Activated T-cell treated with anti-CD3 and anti-CD28 coated beads, Interleukin-2, amount 50 U/mL, for 72 hours (primary cell): Measurements from ENCODE around the gene HVCN1. TPM values are rescaled to one million over a fixed set of nuclear protein-coding genes. Genes with fewer than 3 reads are reported as not detected.
"Not testable (repeated sequence)": the region's sequence is repeated elsewhere in the genome, so short reads cannot be mapped to it uniquely, and the experiment has no call there.

Source experiments
- ATAC-seq, 2 donors: fragments of 150-1000 bp; cut with Tn5 transposase; replicated peaks in 1 of 2; 2 replicates each; pipeline ENCODE4 v1.10.0; 2021; ENCODE audit warnings: moderate library complexity in 2 of 2, mild to moderate bottlenecking in 1 of 2
- DNase-seq, 2 donors: peaks; one replicate each; pipeline ENCODE4 v3.0.0; 2021 to 2022; ENCODE audit warnings: mixed read lengths in 1 of 2
- H3K27ac Mint-ChIP-seq: one replicate; pipeline ENCODE4 v1.8.0; 2022; ENCODE audit warnings: mild to moderate bottlenecking, moderate library complexity, mixed read lengths
- H3K27me3 Mint-ChIP-seq: one replicate; pipeline ENCODE4 v1.8.0; 2022; ENCODE audit warnings: low read depth, mixed read lengths
- H3K36me3 Mint-ChIP-seq, 2 donors: one replicate each; pipeline ENCODE4 v1.8.0; 2022; ENCODE audit warnings: mixed read lengths in 2 of 2, mild to moderate bottlenecking in 1 of 2; ENCODE audit not compliant: insufficient read depth in 2 of 2
- H3K4me1 Mint-ChIP-seq: one replicate; pipeline ENCODE4 v1.8.0; 2022; ENCODE audit warnings: low read depth, mixed read lengths
- H3K4me3 Mint-ChIP-seq, 2 donors: one replicate each; pipeline ENCODE4 v1.8.0; 2022; ENCODE audit warnings: mild to moderate bottlenecking in 2 of 2, mixed read lengths in 2 of 2, moderate library complexity in 2 of 2
- H3K9me3 Mint-ChIP-seq, 2 donors: one replicate each; pipeline ENCODE4 v1.8.0; 2022; ENCODE audit warnings: mixed read lengths in 2 of 2
- total RNA-seq, 2 donors: library from RNA; stranded (reverse); gene quantifications; one replicate each; pipeline ENCODE4 v1.2.3, GENCODE V29; 2022

HVCN1 gene
- total RNA-seq, 2 donors from 2014 or later, result 10.5 to 12.8 TPM

- DNase-seq (no peak), ATAC-seq (no peak)
- no peak overlapping the region for H3K4me3 Mint-ChIP-seq
- peaks cover 3% of the 10 kb centered on the region in 2 donors for H3K9me3 Mint-ChIP-seq
- H3K36me3 Mint-ChIP-seq, result peaks cover 3 to 13% of the 10 kb centered on the region in 2 donors
- no peaks in the 10 kb centered on the region for H3K27me3 Mint-ChIP-seq
- H3K27ac Mint-ChIP-seq, result no peak overlapping the region
- H3K4me1 Mint-ChIP-seq, result peaks cover 41% of the 10 kb centered on the region
Measured at GRCh38 chr12:110676171-110676570, 12.7 kb downstream of the HVCN1 start.

GRCh38 chr12:110670161-110670701, 18.7 kb downstream of the HVCN1 start:
- peak; percentile 65 to 67 for ATAC-seq
- peak; percentile 41 to 52 for DNase-seq
- Mint-ChIP-seq H3K27ac (peak overlapping the region; percentile 85), H3K36me3 (peaks cover 6 to 20% of the 10 kb centered on the region in 2 donors), H3K27me3 (no peaks in the 10 kb centered on the region), H3K9me3 (peaks cover 3 to 6% of the 10 kb centered on the region in 2 donors), H3K4me1 (peaks cover 50% of the 10 kb centered on the region), H3K4me3 (peak overlapping the region; percentile 62 to 63)

- Mint-ChIP-seq H3K9me3 (peaks cover 6 to 9% of the 10 kb centered on the region in 2 donors), H3K27ac (no peak overlapping the region), H3K4me3 (peak overlapping the region in 1 of 2 donors; percentile 62), H3K27me3 (no peaks in the 10 kb centered on the region), H3K36me3 (peaks cover 10 to 26% of the 10 kb centered on the region in 2 donors), H3K4me1 (peaks cover 44% of the 10 kb centered on the region)
- peak; percentile 18 to 26 for ATAC-seq
- peak in 1 of 2 donors; percentile 6 for DNase-seq
Measured at GRCh38 chr12:110669193-110669502, 19.8 kb downstream of the HVCN1 start.

- peak overlapping the region in 1 of 2 donors; percentile 62 for H3K4me3 Mint-ChIP-seq
- DNase-seq (no peak), ATAC-seq (no peak)
- H3K36me3 Mint-ChIP-seq, result peaks cover 12 to 27% of the 10 kb centered on the region in 2 donors
- H3K4me1 Mint-ChIP-seq, result peaks cover 39% of the 10 kb centered on the region
- peaks cover 7 to 10% of the 10 kb centered on the region in 2 donors for H3K9me3 Mint-ChIP-seq
- H3K27ac Mint-ChIP-seq, result no peak overlapping the region
- H3K27me3 Mint-ChIP-seq, result no peaks in the 10 kb centered on the region
Measured at GRCh38 chr12:110668480-110669192, 20.3 kb downstream of the HVCN1 start.

DNA sequence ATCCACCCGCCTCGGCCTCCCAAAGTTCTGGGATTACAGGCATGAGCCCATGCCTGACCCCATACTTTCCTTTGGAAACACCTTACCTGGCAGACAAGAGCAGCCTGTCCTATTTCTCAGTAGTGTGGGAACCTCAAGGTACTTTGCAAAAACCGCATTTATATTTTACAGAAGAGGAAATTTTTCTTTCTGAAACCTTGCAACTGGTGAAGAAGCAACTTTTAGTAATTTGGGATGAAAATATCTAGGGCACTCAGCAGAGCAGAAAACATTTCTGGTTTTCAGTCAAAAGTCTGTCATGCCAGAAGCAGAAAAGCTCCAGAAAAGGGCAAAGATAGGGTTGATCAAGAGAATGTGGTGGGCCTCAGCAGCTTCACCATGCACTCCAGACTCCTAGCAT, 21.2 kb downstream of the HVCN1 start:
- Mint-ChIP-seq H3K27ac (no peak overlapping the region), H3K9me3 (peaks cover 7 to 10% of the 10 kb centered on the region in 2 donors), H3K27me3 (no peaks in the 10 kb centered on the region), H3K4me1 (peaks cover 37% of the 10 kb centered on the region), H3K36me3 (peaks cover 12 to 22% of the 10 kb centered on the region in 2 donors), H3K4me3 (no peak overlapping the region)
- DNase-seq, result no peak
- ATAC-seq, result no peak

DNA sequence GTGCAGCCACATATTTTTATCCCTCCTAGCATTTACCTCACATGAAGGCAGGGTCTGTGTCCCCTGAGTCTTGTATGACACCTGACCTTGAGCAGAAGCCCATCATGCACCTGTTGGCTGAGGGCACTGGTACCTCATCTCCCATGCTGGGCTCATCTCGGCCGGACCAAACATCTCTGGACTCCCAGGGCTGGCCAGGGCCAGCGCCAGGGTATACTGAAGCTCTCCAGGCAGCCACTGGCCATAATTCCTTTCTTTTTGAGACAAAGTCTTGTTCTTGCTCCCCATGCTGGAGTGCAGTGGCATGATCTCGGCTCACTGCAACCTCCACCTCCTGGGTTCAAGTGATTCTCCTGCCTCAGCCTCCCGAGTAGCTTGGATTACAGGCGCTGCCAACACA, 22.0 kb downstream of the HVCN1 start:
- ATAC-seq, result no peak
- no peak overlapping the region for H3K4me3 Mint-ChIP-seq
- H3K9me3 Mint-ChIP-seq, result peaks cover 7 to 10% of the 10 kb centered on the region in 2 donors
- no peak for DNase-seq
- H3K36me3 Mint-ChIP-seq, result peaks cover 12 to 22% of the 10 kb centered on the region in 2 donors
- H3K27me3 Mint-ChIP-seq, result no peaks in the 10 kb centered on the region
- no peak overlapping the region for H3K27ac Mint-ChIP-seq
- H3K4me1 Mint-ChIP-seq, result peaks cover 38% of the 10 kb centered on the region

DNA sequence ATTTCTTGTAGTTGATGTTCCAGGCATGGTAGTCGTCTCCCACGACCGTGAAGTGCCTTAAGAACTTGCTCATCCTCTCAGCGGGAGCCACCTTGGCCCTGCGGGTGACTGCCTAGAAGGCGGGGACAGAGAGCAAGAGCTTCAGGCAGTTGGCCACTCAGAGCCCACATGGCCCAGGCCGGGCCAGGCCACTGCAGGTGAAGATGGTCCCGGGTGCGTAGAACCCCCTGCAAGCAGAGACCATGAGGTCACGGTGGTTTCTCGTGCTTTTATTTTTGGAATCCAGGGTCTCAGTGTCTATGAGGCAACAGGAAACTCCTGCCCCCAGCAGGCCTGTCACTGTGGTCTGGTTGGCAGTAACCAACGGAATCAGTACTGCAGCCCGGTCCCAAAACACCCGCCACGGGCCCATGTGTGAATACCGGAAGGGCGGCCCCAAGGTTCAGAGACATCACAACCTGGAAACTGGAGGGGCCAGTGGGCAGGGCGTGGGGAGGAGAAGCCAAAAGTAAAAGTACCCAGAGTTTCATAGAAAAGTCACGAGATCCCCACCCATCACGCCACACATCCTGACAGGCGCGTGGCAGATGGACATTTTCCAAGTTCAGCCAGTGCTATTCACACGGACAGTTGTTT, 27.5 kb downstream of the HVCN1 start:
- Mint-ChIP-seq H3K4me3 (peak overlapping the region; percentile 80 to 84), H3K4me1 (peaks cover 38% of the 10 kb centered on the region), H3K27ac (peak overlapping the region; percentile 84), H3K27me3 (no peaks in the 10 kb centered on the region), H3K36me3 (peaks cover 12 to 19% of the 10 kb centered on the region in 2 donors), H3K9me3 (peaks cover 7% of the 10 kb centered on the region in 2 donors)
- ATAC-seq, result peak; percentile 92
- DNase-seq, result peak; percentile 66 to 68

DNA sequence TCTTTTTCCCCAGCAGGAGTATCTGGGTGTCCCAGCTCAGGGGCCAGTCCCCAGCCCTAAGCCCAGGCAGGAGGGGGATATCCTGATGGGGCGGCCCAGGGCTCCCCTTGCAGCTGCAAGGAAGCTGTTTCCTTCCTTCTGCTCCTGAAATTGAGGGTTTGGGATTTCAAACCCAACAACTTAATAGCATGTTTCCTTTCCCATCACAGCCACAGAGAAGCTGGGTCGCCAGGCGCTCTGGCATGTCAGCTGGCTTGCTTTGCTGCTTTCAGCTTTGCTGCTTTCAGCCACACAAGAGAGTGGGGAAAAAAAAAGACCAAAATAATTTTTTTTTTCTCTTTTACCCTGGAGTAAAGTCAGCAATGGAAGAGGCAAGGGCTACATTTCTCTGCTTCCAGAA, 30.0 kb downstream of the HVCN1 start:
- H3K27me3 Mint-ChIP-seq, result no peaks in the 10 kb centered on the region
- peaks cover 2 to 3% of the 10 kb centered on the region in 2 donors for H3K36me3 Mint-ChIP-seq
- peaks cover 43% of the 10 kb centered on the region for H3K4me1 Mint-ChIP-seq
- H3K4me3 Mint-ChIP-seq, result peak overlapping the region in 1 of 2 donors; percentile 3
- H3K27ac Mint-ChIP-seq, result no peak overlapping the region
- no peak for DNase-seq
- H3K9me3 Mint-ChIP-seq, result no peaks in the 10 kb centered on the region
- ATAC-seq, result no peak

- Mint-ChIP-seq H3K27ac (no peak overlapping the region), H3K4me1 (peaks cover 43% of the 10 kb centered on the region), H3K27me3 (no peaks in the 10 kb centered on the region), H3K36me3 (peaks cover 3 to 6% of the 10 kb centered on the region in 2 donors), H3K9me3 (no peaks in the 10 kb centered on the region), H3K4me3 (no peak overlapping the region)
- no peak for DNase-seq
- no peak for ATAC-seq
Measured at GRCh38 chr12:110658242-110658641, 30.7 kb downstream of the HVCN1 start.

GRCh38 chr12:110657747-110658146, 31.2 kb downstream of the HVCN1 start:
- no peak for DNase-seq
- Mint-ChIP-seq H3K4me3 (no peak overlapping the region), H3K27me3 (no peaks in the 10 kb centered on the region), H3K27ac (no peak overlapping the region), H3K4me1 (peaks cover 41% of the 10 kb centered on the region), H3K36me3 (peaks cover 3 to 6% of the 10 kb centered on the region in 2 donors), H3K9me3 (no peaks in the 10 kb centered on the region)
- no peak for ATAC-seq

DNA sequence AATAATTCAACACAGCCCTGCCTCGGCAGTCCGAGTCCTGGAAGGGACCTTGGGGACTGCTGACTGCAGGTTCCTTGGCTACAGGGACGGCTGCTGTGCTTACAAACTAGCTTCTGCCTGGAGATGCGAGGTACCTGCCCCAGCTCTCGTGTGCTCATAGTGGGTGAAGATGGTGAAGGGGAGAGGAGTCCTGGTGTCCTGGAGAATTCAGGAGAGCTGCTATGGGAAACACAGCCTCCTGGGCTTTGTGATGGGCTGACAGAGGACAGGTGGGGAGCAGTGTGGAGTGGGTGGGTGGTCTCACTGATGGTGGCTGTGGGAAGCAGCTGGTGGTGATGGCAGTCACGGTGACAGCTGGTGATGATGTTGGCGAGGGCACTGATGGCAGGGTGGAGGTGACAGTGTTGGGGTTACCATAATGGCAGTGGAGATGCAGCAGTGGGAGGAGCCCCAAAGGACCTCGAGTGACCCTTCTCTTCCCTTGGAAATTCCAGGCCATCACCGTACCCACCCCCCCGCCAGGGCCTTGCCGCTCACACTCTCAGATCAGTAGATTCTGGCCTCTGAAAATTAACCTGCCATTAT, 32.8 kb downstream of the HVCN1 start:
- ATAC-seq (no peak), DNase-seq (no peak)
- H3K27me3 Mint-ChIP-seq, result no peaks in the 10 kb centered on the region
- no peak overlapping the region for H3K27ac Mint-ChIP-seq
- H3K4me1 Mint-ChIP-seq, result peaks cover 25% of the 10 kb centered on the region
- H3K4me3 Mint-ChIP-seq, result no peak overlapping the region
- H3K36me3 Mint-ChIP-seq, result peaks cover 2 to 6% of the 10 kb centered on the region in 2 donors
- H3K9me3 Mint-ChIP-seq, result no peaks in the 10 kb centered on the region

DNA sequence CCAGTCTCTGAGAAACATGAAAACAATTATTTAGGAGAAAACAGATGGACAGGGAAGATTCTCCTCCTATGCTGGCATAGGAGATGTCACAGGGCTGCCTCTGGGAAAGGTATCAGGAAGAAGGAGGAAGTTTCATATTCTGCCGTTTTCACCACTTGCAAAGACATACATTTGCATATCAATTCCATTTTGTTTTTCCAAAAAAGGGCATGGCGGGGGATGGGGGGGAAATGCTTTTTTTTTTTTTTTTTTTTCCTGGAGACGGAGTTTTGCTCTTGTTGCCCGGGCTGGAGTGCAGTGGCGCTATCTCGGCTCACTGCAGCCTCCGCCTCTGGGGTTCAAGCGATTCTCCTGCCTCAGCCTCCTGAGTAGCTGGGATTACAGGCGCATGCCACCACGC, 34.7 kb downstream of the HVCN1 start:
- not testable (repeated sequence) for H3K4me3 Mint-ChIP-seq, DNase-seq, H3K36me3 Mint-ChIP-seq, H3K27me3 Mint-ChIP-seq, ATAC-seq, H3K9me3 Mint-ChIP-seq, H3K27ac Mint-ChIP-seq
- peaks cover 16% of the 10 kb centered on the region for H3K4me1 Mint-ChIP-seq

DNA sequence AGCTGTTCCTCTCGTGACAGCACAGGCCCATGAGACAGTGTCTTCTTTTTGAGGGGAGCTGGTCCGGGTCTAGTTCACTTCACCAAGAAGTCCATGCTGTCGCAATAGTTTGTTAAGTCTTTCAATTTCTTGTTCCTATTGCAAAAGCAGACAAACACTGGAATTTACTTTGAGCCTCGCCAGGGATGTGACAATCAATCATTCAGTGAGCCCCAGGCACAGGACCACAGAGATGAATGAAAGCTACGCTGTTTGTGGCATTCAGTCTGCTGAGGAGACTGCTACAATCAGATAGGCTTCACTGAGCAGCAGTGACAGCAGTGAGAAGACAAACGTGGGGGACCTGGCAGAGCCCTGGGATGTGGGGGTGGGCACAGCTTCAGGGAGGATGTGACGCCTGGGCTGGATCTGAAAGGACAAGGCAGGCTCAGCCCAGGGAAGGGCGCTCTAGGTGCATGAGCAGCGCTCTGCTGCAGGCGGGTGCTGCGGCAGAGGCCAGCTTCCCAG, 39.5 kb downstream of the HVCN1 start:
- no peaks in the 10 kb centered on the region for H3K9me3 Mint-ChIP-seq
- H3K27me3 Mint-ChIP-seq, result no peaks in the 10 kb centered on the region
- no peak overlapping the region for H3K4me3 Mint-ChIP-seq
- H3K27ac Mint-ChIP-seq, result no peak overlapping the region
- no peak for DNase-seq
- peaks cover 0 to 6% of the 10 kb centered on the region in 2 donors for H3K36me3 Mint-ChIP-seq
- H3K4me1 Mint-ChIP-seq, result peaks cover 20% of the 10 kb centered on the region
- ATAC-seq, result no peak
